ENCODE data around the gene SNCG.

- TF ChIP-seq CTCF (conservative IDR thresholded peaks at IDR 0.05) (no peak), ZFX (IDR thresholded peaks at IDR 0.05) (no peak)
Observed at GRCh38 chr10:86961481-86962091, 3.2 kb downstream of the SNCG start.

Data from C4-2B (cell line).